IPS-15b (cell line): ENCODE data around the gene FOXA2.

ENCODE experiments used
- H3K27me3 ChIP-seq: one replicate; pipeline ENCODE4 v1.6.1; 2013; ENCODE audit warnings: low read length; ENCODE audit not compliant: control insufficient read depth, insufficient read depth
- H3K36me3 ChIP-seq: one replicate; pipeline ENCODE4 v1.6.1; 2013; ENCODE audit warnings: low read length; ENCODE audit not compliant: control insufficient read depth, insufficient read depth
- H3K4me1 ChIP-seq: one replicate; pipeline ENCODE4 v1.6.1; 2013; ENCODE audit warnings: mild to moderate bottlenecking, low read length; ENCODE audit not compliant: control insufficient read depth, insufficient read depth
- H3K4me3 ChIP-seq: one replicate; pipeline ENCODE4 v1.5.1; 2013; ENCODE audit warnings: low read depth, low read length
- H3K9ac ChIP-seq: one replicate; pipeline ENCODE4 v1.6.1; 2013; ENCODE audit warnings: low read depth, mild to moderate bottlenecking, low read length
- H3K9me3 ChIP-seq: one replicate; pipeline ENCODE4 v1.6.1; 2013; ENCODE audit warnings: mild to moderate bottlenecking, low read length; ENCODE audit not compliant: control insufficient read depth, insufficient read depth

FOXA2 gene

GRCh38 chr20:22545045-22545444, 39.3 kb downstream of the FOXA2 start:
- Histone ChIP-seq H3K9ac (no peak overlapping the region), H3K27me3 (peaks cover 8% of the 10 kb centered on the region), H3K9me3 (no peaks in the 10 kb centered on the region), H3K36me3 (no peaks in the 10 kb centered on the region), H3K4me3 (no peak overlapping the region), H3K4me1 (no peaks in the 10 kb centered on the region)

DNA sequence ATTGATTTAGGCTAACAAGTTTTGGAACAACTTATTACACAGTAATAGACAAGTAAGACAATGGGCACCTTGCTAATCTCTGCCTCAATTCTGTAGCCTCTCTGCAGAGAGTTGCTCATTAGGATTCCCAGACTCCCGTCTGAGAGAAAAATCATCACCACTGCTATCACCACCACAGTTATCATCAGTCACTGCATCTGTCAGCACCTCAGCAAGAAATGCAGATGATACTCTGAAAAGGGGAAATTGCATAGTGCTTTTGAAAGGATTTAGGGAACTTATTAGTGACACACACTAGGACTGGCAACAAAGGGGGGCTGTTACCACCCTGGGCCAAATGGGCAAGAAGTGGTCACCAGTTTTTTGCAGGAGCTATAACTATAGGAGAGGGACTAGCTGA, 39.9 kb downstream of the FOXA2 start:
- Histone ChIP-seq H3K27me3 (peaks cover 8% of the 10 kb centered on the region), H3K4me1 (no peaks in the 10 kb centered on the region), H3K9me3 (no peaks in the 10 kb centered on the region), H3K36me3 (no peaks in the 10 kb centered on the region), H3K9ac (no peak overlapping the region), H3K4me3 (no peak overlapping the region)

DNA sequence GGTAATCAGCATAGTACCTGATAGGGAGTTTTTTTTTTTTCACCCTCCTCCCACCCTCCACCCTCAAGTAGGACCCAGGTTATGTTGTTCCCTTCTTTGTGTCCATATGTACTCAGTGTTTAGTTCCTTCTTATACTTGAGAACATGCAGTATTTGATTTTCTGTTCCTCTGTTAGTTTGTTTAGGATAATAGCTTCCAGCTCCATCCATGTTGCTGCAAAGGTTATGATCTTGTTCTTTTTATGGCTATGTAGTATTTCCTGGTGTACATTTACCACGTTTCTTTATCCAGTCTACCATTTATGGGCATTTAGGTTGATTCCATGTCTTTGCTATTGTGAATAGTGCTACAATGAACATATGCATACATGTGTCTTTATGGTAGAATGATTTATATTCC, 41.9 kb downstream of the FOXA2 start:
- Histone ChIP-seq H3K4me1 (no peaks in the 10 kb centered on the region), H3K9ac (no peak overlapping the region)

GRCh38 chr20:22540832-22541231, 43.5 kb downstream of the FOXA2 start:
- H3K9ac ChIP-seq: no peak overlapping the region
- peaks cover 2% of the 10 kb centered on the region for H3K27me3 ChIP-seq
- no peaks in the 10 kb centered on the region for H3K36me3 ChIP-seq
- H3K4me3 ChIP-seq: no peak overlapping the region
- no peaks in the 10 kb centered on the region for H3K4me1 ChIP-seq
- H3K9me3 ChIP-seq: no peaks in the 10 kb centered on the region

More for the DNA sequence above, 41.9 kb downstream of the FOXA2 start:
- Histone ChIP-seq H3K36me3 (no peaks in the 10 kb centered on the region), H3K9me3 (no peaks in the 10 kb centered on the region), H3K4me3 (no peak overlapping the region), H3K27me3 (peaks cover 5% of the 10 kb centered on the region)

DNA sequence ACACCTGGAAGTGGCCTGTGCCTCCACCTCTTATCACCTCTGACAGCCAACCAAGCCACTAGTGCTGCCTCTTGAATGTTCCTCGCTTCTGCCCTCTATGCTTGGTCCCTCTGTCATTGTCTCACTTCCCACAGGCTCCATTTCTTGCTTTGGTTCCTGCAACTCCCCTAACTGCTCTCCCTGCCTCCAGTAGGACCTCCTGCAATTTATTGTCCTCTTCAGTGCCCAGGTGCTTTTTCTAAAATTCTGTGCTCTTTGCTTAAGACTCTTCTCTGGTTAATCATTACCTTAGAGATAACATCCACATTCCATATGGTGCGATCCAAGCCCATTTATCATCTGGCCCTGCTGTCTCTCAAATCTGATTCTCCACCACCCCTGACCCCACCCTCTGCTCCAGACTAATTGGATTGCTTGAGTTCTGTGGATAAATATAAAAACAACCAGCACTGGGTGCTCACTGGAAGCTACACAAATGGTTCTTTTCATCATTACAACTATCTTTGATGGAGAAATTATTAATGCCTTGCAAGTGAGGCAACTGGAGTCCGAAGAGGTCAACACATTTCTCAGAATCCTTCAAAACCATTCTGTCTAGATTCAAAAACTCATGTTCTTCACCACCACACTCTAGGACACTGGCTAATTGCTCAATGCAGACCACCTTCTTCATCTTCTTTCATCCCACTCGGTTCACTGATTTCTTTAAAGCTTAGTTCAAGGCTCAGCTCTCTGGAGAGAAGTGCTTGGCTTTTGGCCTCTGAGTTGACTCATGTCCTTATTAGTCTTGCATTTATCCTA, 47.2 kb downstream of the FOXA2 start:
- H3K9ac ChIP-seq: no peak overlapping the region
- H3K4me3 ChIP-seq: no peak overlapping the region
- no peaks in the 10 kb centered on the region for H3K4me1 ChIP-seq
- no peaks in the 10 kb centered on the region for H3K36me3 ChIP-seq
- no peaks in the 10 kb centered on the region for H3K9me3 ChIP-seq
- H3K27me3 ChIP-seq: peaks cover 7% of the 10 kb centered on the region

GRCh38 chr20:22536141-22536828, 48.1 kb downstream of the FOXA2 start:
- no peak overlapping the region for H3K9ac ChIP-seq
- H3K27me3 ChIP-seq: peaks cover 8% of the 10 kb centered on the region
- H3K4me3 ChIP-seq: no peak overlapping the region
- no peaks in the 10 kb centered on the region for H3K36me3 ChIP-seq
- H3K4me1 ChIP-seq: no peaks in the 10 kb centered on the region
- no peaks in the 10 kb centered on the region for H3K9me3 ChIP-seq

- Histone ChIP-seq H3K9me3 (no peaks in the 10 kb centered on the region), H3K4me3 (no peak overlapping the region), H3K4me1 (peaks cover 3% of the 10 kb centered on the region), H3K27me3 (peaks cover 8% of the 10 kb centered on the region), H3K36me3 (no peaks in the 10 kb centered on the region), H3K9ac (no peak overlapping the region)
These were observed 48.9 kb downstream of the FOXA2 start for GRCh38 chr20:22535483-22535882.

DNA sequence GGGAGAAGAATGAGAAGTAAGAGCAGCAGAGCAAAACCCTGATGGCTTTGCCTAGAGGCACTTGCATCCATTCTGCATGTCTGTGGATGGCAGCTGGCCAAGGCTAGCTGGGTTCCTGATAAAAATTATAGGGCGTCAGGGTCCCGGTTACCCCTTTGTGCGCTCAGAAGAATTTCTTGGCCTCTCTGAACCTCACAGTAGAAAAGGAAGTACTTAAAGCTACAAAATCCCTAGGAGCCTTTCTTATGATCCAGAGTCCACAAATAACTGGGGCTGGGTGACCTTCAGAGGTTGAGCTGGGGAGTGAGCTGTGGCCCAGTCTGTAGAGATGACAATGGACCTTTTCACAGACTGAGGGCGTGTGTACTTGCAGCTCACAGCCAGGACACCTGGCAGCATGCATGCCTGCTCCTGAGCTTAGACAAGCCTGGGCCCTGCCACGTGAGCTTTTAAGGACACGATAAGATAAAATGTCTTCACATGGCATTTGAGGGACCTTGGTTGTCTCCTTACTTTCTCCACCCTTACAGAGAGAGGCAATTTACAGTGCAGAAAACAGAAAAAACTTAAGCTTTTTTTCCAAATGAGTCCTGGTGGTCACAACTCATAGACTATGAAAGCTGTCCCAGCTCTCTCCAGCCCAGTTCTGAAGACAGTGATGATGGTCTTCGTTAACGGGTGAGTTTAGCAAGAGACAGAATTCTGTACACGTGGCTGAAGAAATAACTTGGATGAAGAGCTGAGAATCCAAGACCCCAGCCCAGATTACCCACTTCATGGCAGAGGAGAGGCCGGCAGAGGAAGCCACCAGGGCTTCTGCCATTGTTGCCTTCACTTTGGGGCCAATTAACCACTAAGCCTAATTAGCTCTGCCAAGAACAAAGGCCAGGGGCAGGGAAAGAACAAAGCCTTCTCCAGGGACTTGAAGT, 50.3 kb downstream of the FOXA2 start:
- H3K27me3 ChIP-seq: peaks cover 8% of the 10 kb centered on the region
- no peak overlapping the region for H3K4me3 ChIP-seq
- no peaks in the 10 kb centered on the region for H3K36me3 ChIP-seq
- H3K9me3 ChIP-seq: no peaks in the 10 kb centered on the region
- no peak overlapping the region for H3K9ac ChIP-seq
- peaks cover 14% of the 10 kb centered on the region for H3K4me1 ChIP-seq

GRCh38 chr20:22532598-22532997, 51.8 kb downstream of the FOXA2 start:
- H3K9ac ChIP-seq: no peak overlapping the region
- H3K4me3 ChIP-seq: no peak overlapping the region
- no peaks in the 10 kb centered on the region for H3K9me3 ChIP-seq
- peaks cover 14% of the 10 kb centered on the region for H3K4me1 ChIP-seq
- H3K27me3 ChIP-seq: peaks cover 8% of the 10 kb centered on the region
- H3K36me3 ChIP-seq: no peaks in the 10 kb centered on the region

DNA sequence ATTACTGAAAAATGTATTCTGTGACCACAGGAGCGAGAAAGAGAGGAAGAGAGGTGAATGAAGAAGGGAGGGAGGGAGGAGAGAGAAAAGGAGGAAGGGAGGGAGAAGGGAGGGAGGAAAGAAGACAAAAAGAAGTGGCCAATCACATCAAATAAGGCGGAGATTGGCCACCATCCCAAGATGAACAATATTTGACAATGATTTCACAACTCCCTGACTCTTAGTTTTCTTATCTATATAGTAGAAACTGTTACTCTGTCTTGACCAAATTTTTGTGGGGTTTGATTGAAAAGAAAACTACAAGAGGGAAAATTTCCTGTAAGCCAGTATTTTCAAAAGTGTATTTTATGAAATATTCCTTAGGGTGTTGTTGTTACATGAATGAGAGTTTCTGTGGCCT, 52.6 kb downstream of the FOXA2 start:
- Histone ChIP-seq H3K27me3 (peaks cover 8% of the 10 kb centered on the region), H3K36me3 (no peaks in the 10 kb centered on the region)

GRCh38 chr20:22531056-22531615, 53.2 kb downstream of the FOXA2 start:
- no peak overlapping the region for H3K9ac ChIP-seq
- no peak overlapping the region for H3K4me3 ChIP-seq
- no peaks in the 10 kb centered on the region for H3K36me3 ChIP-seq
- peaks cover 14% of the 10 kb centered on the region for H3K4me1 ChIP-seq
- H3K27me3 ChIP-seq: peaks cover 8% of the 10 kb centered on the region
- no peaks in the 10 kb centered on the region for H3K9me3 ChIP-seq

More for the DNA sequence above, 52.6 kb downstream of the FOXA2 start:
- no peaks in the 10 kb centered on the region for H3K9me3 ChIP-seq
- H3K9ac ChIP-seq: no peak overlapping the region
- no peak overlapping the region for H3K4me3 ChIP-seq
- H3K4me1 ChIP-seq: peaks cover 14% of the 10 kb centered on the region
